Endothelial cell of umbilical vein (primary cell): ENCODE measurements around the gene ITPKC. TPM values are rescaled to one million over a fixed set of nuclear protein-coding genes. Genes with fewer than 3 reads are reported as not detected.

Experiments used
- BruUV-seq: library from RNA; stranded (reverse); fragments of 400-500 nt; replicated peaks from 2 replicates; lab custom pipeline; 2021; lab: Mats Ljungman, UMichigan
- CTCF ChIA-PET: fragments of 300-600, 350-600 bp; sonication (Branson Sonifier 250); formaldehyde crosslinking; loops from one replicate; lab custom pipeline; 2021; ENCODE audit warnings: antibody characterized with exemption, inconsistent platforms; lab: Charles Lee
- POLR2A ChIA-PET: fragments of 300-600, 350-600 bp; sonication (Branson Sonifier 250); formaldehyde crosslinking; loops from one replicate; lab custom pipeline; 2021; ENCODE audit warnings: antibody characterized with exemption, inconsistent platforms; lab: Charles Lee
- DNase-seq: peaks from one replicate; pipeline ENCODE4 v3.0.0-alpha.2; 2011; ENCODE audit warnings: low read depth, low spot score
- FAIRE-seq: peaks from 2 replicates; lab custom pipeline; 2011; peaks lifted over from hg19 to GRCh38; lab: Jason Lieb, UNC
- H2AFZ ChIP-seq: 2 replicates; pipeline ENCODE4 v1.6.0; 2012; ENCODE audit warnings: low read depth, low read length, control low read depth, inconsistent platforms
- H3K27ac ChIP-seq: 2 replicates; pipeline ENCODE4 v1.5.1; 2011; ENCODE audit warnings: low read depth, mild to moderate bottlenecking, control low read depth, low read length, moderate library complexity; ENCODE audit not compliant: insufficient read depth
- H3K27me3 ChIP-seq, 2 experiments: 2 replicates each; pipeline versions ENCODE4 v1.6.0 to v1.6.1; 2011; ENCODE audit warnings: low read length in 2 of 2, mixed read lengths in 1 of 2; ENCODE audit not compliant: control insufficient read depth in 2 of 2, insufficient read depth in 2 of 2
- H3K36me3 ChIP-seq, 2 experiments: 2 replicates in 1 of 2; 3 replicates in 1 of 2; pipeline ENCODE4 v1.5.1; 2011; ENCODE audit warnings: low read length in 2 of 2, mild to moderate bottlenecking in 1 of 2, moderate library complexity in 1 of 2; ENCODE audit not compliant: control insufficient read depth in 2 of 2, insufficient read depth in 2 of 2; ENCODE audit errors: extremely low read depth in 1 of 2
- H3K4me1 ChIP-seq: 3 replicates; pipeline ENCODE4 v1.5.1; 2011; ENCODE audit warnings: mild to moderate bottlenecking, low read length; ENCODE audit not compliant: control insufficient read depth, insufficient read depth; ENCODE audit errors: extremely low read depth
- H3K4me2 ChIP-seq: 2 replicates; pipeline ENCODE4 v1.6.1; 2011; ENCODE audit warnings: low read length, control low read depth, mixed read lengths; ENCODE audit not compliant: insufficient read depth
- H3K4me3 ChIP-seq, 3 experiments: fragments of 200-600 bp in 1 of 3; sonication (generic), shearing (Covaris generic) in 1 of 3; replicated peaks in 1 of 3; 2 replicates each; pipeline ENCODE4 v1.5.1; 2011 to 2016; ENCODE audit warnings: control low read depth in 3 of 3, low read length in 3 of 3, mild to moderate bottlenecking in 2 of 3, inconsistent platforms in 1 of 3, low read depth in 1 of 3, moderate library complexity in 1 of 3; ENCODE audit not compliant: insufficient read depth in 1 of 3
- H3K79me2 ChIP-seq: 2 replicates; pipeline ENCODE4 v1.6.0; 2012; ENCODE audit warnings: low read length, inconsistent platforms; ENCODE audit not compliant: control insufficient read depth, insufficient read depth
- H3K9ac ChIP-seq: replicated peaks from 2 replicates; pipeline ENCODE3; 2011; ENCODE audit warnings: low read length, control low read depth; ENCODE audit not compliant: insufficient read depth; ENCODE audit errors: extremely low read depth
- H3K9me1 ChIP-seq: replicated peaks from 3 replicates; pipeline ENCODE4 v1.6.0; 2011; ENCODE audit warnings: mild to moderate bottlenecking, low read length; ENCODE audit not compliant: control insufficient read depth, insufficient read depth; ENCODE audit errors: extremely low read depth
- H3K9me3 ChIP-seq: replicated peaks from 2 replicates; pipeline ENCODE4 v1.5.1; 2012; ENCODE audit warnings: low read length, inconsistent platforms; ENCODE audit not compliant: control insufficient read depth, insufficient read depth
- H4K20me1 ChIP-seq: replicated peaks from 2 replicates; pipeline ENCODE3; 2011; ENCODE audit warnings: mild to moderate bottlenecking, low read length; ENCODE audit not compliant: control insufficient read depth, insufficient read depth; ENCODE audit errors: extremely low read depth
- POLR2A ChIP-seq: IDR thresholded peaks from 2 replicates; pipeline ENCODE4 v1.6.1; 2012; ENCODE audit warnings: low read depth, mild to moderate bottlenecking, control low read depth, low read length
- dilution Hi-C: fragments of 300-500 bp; cut with MboI; formaldehyde crosslinking; loops from one replicate; pipeline ENCODE4 v1.15.0; 2019; ENCODE audit warnings: low sequenced_read_pairs; ENCODE audit not compliant: extremely low pct_ligation_motif_present
- intact Hi-C: fragments of 100-400 bp; cut with micrococcal nuclease; formaldehyde crosslinking; loops from one replicate; pipeline ENCODE4 v1.10.0; 2022
- polyA plus RNA-seq, 4 experiments: library from polyadenylated mRNA; depleted of rRNA in 3 of 4; stranded (reverse) in 3 of 4; unstranded in 1 of 4; fragments of >200 nt; gene quantifications; 2 replicates each; pipeline versions ENCODE4 v1.2.1 to v1.2.3, GENCODE V29; 2011 to 2012; ENCODE audit warnings: missing spikeins in 1 of 4
- total RNA-seq: library from RNA; stranded (reverse); gene quantifications from 2 replicates; pipeline ENCODE4 v1.2.3, GENCODE V29; 2021
- TF ChIP-seq, protein P1 (sequence below), 2 donors: IDR thresholded peaks; 1 replicate in 1 of 2; 2 replicates in 1 of 2; pipeline ENCODE4 v1.5.1; 2011; ENCODE audit warnings: low read length in 2 of 2, mild to moderate bottlenecking in 2 of 2, moderate library complexity in 2 of 2, control low read depth in 1 of 2, inconsistent platforms in 1 of 2, low read depth in 1 of 2; ENCODE audit not compliant: insufficient read depth in 1 of 2; ENCODE audit errors: extremely low read depth in 1 of 2

Gene ITPKC
- total and polyA plus RNA-seq, 2 donors (not counting 3 experiments of a cell fraction or from before 2014, with no cell fraction given) = 7.3 to 16.1 TPM

DNA sequence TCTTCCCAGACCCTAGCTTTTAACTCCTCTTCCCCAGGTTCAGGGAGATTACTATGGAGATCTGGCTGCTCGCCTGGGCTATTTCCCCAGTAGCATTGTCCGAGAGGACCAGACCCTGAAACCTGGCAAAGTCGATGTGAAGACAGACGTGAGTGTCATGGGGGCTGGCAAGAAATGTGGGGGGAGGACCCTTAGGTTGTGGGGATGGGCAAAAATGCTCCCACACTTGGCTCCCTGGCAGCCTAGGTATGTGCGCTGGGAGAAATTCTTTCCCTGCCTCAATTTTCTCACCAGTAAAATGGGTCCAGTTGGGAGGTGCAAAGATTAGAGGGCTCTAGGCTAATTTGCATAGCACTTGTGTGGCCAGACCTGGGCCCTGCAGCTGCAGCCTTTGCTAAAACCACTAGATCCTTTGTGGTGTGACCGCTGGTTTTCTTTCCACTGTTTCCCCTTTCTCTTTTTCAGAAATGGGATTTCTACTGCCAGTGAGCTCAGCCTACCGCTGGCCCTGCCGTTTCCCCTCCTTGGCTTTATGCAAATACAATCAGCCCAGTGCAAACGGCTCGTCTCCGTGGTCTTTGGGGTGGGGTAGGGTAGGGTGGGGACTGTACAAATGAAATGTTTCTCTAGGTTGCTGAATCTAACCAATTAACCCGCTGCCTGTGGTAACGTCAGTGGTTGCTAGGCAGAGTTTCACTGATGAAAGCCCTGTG lies 60.2 kb downstream of the ITPKC start:
- peak; percentile 21 for FAIRE-seq
- intact Hi-C loops = loop anchor here (1.0 kb wide), 1 partner anchor 29 kb away; no protein-coding TSS in a partner anchor

More for the DNA sequence above, 60.2 kb downstream of the ITPKC start:
- CTCF ChIA-PET = interaction anchor here (0.6 to 3.5 kb wide), 11 partner anchors 11 to 142 kb away, joined by 3 to 39 read pairs (median 7); partner anchors contain the start of genes ACTMAP and EGLN2
- BruUV-seq = no TSS peak
- H3K4me3 ChIP-seq = peak overlapping the region; percentile 36 to 76 (median 44)
- H3K9me1 ChIP-seq = no peaks in the 10 kb centered on the region
- peak overlapping the region; percentile 94 for H3K4me2 ChIP-seq
- H3K36me3 ChIP-seq = no peaks in the 10 kb centered on the region
- no peaks in the 10 kb centered on the region for H3K9me3 ChIP-seq
- peak overlapping the region; percentile 72 for H2AFZ ChIP-seq
- H3K27ac ChIP-seq = peak overlapping the region; percentile 80
- TF ChIP-seq, protein P1, sequence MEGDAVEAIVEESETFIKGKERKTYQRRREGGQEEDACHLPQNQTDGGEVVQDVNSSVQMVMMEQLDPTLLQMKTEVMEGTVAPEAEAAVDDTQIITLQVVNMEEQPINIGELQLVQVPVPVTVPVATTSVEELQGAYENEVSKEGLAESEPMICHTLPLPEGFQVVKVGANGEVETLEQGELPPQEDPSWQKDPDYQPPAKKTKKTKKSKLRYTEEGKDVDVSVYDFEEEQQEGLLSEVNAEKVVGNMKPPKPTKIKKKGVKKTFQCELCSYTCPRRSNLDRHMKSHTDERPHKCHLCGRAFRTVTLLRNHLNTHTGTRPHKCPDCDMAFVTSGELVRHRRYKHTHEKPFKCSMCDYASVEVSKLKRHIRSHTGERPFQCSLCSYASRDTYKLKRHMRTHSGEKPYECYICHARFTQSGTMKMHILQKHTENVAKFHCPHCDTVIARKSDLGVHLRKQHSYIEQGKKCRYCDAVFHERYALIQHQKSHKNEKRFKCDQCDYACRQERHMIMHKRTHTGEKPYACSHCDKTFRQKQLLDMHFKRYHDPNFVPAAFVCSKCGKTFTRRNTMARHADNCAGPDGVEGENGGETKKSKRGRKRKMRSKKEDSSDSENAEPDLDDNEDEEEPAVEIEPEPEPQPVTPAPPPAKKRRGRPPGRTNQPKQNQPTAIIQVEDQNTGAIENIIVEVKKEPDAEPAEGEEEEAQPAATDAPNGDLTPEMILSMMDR (IDR thresholded peaks at IDR 0.05; ENCODE audit: extremely low read depth in 1 of 2, insufficient read depth in 1 of 2, low read depth in 1 of 2, low read length in 2 of 2) = no peak
- peak; percentile 8 for TF ChIP-seq POLR2A
- H3K79me2 ChIP-seq = no peaks in the 10 kb centered on the region
- POLR2A ChIA-PET = interaction anchor here (0.8 to 2.8 kb wide), 7 partner anchors 19 to 175 kb away, joined by 3 to 23 read pairs (median 5); partner anchors contain the start of genes ACTMAP, COQ8B, EGLN2 and ITPKC
- no peaks in the 10 kb centered on the region for H3K27me3 ChIP-seq
- dilution Hi-C loops = no loop called here
- peak; percentile 97 for DNase-seq
- peak overlapping the region; percentile 81 for H3K9ac ChIP-seq
- H3K4me1 ChIP-seq = peaks cover 17% of the 10 kb centered on the region
- no peaks in the 10 kb centered on the region for H4K20me1 ChIP-seq
